HG03520 (cell line): ENCODE measurements around the gene ZNF81.
"Not testable (repeated sequence)": the region's sequence is repeated elsewhere in the genome, so short reads cannot be mapped to it uniquely, and the experiment has no call there.

Experiments used
- ATAC-seq: cut with Tn5 transposase; IDR thresholded peaks from one replicate; pipeline ENCODE4 v1.9.1; 2021; ENCODE audit warnings: mild to moderate bottlenecking, moderate library complexity; ENCODE audit not compliant: unreplicated experiment

ZNF81 gene

GRCh38 chrX:47931970-47932369 is 95.3 kb downstream of the ZNF81 start:
- ATAC-seq, result not testable (repeated sequence)

DNA sequence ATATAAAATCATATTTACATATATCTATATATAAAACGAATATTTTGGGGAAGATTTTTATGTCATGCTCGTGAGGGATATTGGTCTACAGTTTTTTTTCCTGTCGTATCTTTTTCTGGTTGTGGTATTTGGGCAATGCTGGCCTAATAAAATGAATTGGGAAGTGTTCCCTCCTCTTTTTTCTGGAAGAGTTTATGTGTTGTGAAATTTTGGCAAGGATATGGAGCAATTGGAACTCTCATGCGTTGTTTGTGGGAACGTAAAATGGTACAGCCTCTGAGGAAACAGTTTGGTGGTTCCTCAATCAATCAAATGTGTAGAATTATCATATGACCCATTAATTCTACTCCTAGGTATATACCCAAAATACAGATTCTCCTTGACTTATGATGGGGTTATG is 97.2 kb downstream of the ZNF81 start:
- no peak for ATAC-seq

- ATAC-seq, result no peak
Measured at GRCh38 chrX:47936224-47936939, 99.7 kb downstream of the ZNF81 start.

GRCh38 chrX:47936940-47937317 is 100.2 kb downstream of the ZNF81 start:
- no peak for ATAC-seq

GRCh38 chrX:47940448-47940847 is 103.7 kb downstream of the ZNF81 start:
- no peak for ATAC-seq

GRCh38 chrX:47941423-47941822 is 104.7 kb downstream of the ZNF81 start:
- no peak for ATAC-seq

- ATAC-seq, result not testable (repeated sequence)
Measured at GRCh38 chrX:47955295-47955694, 118.6 kb downstream of the ZNF81 start.

DNA sequence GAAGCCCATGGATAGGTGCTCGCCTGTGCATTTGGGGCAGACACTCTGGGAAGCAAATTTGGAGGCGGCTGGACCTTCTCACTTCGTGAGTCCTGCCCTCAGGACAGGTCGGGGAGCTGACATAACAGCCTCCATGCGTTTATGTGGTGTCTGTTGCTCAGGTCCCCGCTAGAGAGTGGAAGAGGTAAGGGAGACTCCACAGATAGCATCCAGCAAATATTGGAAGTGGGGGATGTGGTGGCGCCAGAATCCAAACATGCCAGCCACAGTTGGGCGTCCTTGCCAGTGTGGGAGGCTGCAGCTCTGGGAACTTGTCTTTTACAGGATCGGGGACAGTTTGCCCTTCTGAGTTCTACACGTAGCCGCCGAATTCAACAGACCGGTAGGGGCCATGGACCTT is 119.3 kb downstream of the ZNF81 start:
- ATAC-seq, result no peak

GRCh38 chrX:47958206-47958605 is 121.5 kb downstream of the ZNF81 start:
- not testable (repeated sequence) for ATAC-seq

DNA sequence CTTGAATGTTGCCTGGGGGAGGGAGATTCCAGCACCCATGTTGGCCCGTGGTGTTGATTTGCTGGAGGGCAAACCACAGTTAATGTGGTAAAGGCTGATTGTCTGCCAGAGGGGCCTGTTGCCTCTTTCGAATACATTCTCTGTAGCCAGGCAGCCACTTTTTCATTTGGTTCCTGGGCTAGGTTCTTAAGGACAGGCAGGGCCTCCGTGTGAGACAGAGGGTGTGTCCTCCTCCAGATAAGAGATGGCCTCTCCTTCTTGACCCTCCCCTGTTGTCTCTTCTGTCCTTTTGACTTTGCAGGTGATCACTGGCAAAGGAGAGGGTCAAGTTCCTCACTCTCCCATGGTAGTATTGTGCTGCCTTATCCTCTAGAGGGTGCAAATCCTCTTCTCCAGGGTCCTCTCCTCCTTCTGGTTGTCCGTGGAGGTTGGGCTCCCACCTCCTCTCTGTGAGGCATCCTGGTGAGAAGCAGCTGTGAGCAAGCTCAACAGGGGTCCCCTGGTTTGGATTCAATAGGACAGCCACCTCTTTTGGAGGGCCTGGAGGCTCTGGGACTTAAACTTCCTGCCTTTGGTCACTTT is 122.2 kb downstream of the ZNF81 start:
- ATAC-seq, result no peak

GRCh38 chrX:47960406-47960805 is 123.7 kb downstream of the ZNF81 start:
- ATAC-seq, result no peak

- not testable (repeated sequence) for ATAC-seq
Measured at GRCh38 chrX:47961830-47962229, 125.1 kb downstream of the ZNF81 start.

GRCh38 chrX:47965526-47965925 is 128.8 kb downstream of the ZNF81 start:
- ATAC-seq, result not testable (repeated sequence)
